HFFc6 (cell line): Measurements from ENCODE around the gene EDEM2. TPM values are rescaled to one million over a fixed set of nuclear protein-coding genes. Genes with fewer than 3 reads are reported as not detected.
"Not testable (repeated sequence)": the region's sequence is repeated elsewhere in the genome, so short reads cannot be mapped to it uniquely, and the experiment has no call there.

Experiments
- DNase-seq: peaks from one replicate; pipeline ENCODE4 v3.0.0-alpha.2; 2018
- H3K27ac Mint-ChIP-seq: 2 replicates; pipeline ENCODE4 v1.8.0; 2020; ENCODE audit warnings: mild to moderate bottlenecking, mixed read lengths
- H3K27me3 Mint-ChIP-seq: 2 replicates; pipeline ENCODE4 v1.8.0; 2021; ENCODE audit warnings: mild to moderate bottlenecking, moderate library complexity, mixed read lengths; ENCODE audit not compliant: insufficient read depth
- H3K36me3 Mint-ChIP-seq: 2 replicates; pipeline ENCODE4 v1.8.0; 2021; ENCODE audit warnings: low read depth, mixed read lengths
- H3K4me1 Mint-ChIP-seq: 2 replicates; pipeline ENCODE4 v1.8.0; 2020; ENCODE audit warnings: low read depth, mixed read lengths
- H3K4me3 Mint-ChIP-seq: 2 replicates; pipeline ENCODE4 v1.8.0; 2020; ENCODE audit warnings: mild to moderate bottlenecking, moderate library complexity, mixed read lengths
- H3K9me3 Mint-ChIP-seq: 2 replicates; pipeline ENCODE4 v1.8.0; 2020; ENCODE audit warnings: mild to moderate bottlenecking, mixed read lengths
- total RNA-seq, 6 experiments: library from RNA; stranded (reverse); fragmentation: NEBNext Ultra II Directional; extraction: Animal tissue kit (Norgen Biotek cat#: 25700); gene quantifications; 2 replicates in 1 of 6; 3 replicates in 5 of 6; pipeline ENCODE4 v1.2.3, GENCODE V29; 2021
- TF ChIP-seq, protein P1 (sequence below): fragments of 200-600 bp; sonication (generic); IDR thresholded peaks from 2 replicates; pipeline ENCODE4 v1.5.0; 2021; ENCODE audit warnings: antibody characterized with exemption, mild to moderate bottlenecking

Gene EDEM2
- total RNA-seq, 6 experiments from 2014 or later, result 29.5 to 33.3 (median 32.0) TPM

- TF ChIP-seq, protein P1, sequence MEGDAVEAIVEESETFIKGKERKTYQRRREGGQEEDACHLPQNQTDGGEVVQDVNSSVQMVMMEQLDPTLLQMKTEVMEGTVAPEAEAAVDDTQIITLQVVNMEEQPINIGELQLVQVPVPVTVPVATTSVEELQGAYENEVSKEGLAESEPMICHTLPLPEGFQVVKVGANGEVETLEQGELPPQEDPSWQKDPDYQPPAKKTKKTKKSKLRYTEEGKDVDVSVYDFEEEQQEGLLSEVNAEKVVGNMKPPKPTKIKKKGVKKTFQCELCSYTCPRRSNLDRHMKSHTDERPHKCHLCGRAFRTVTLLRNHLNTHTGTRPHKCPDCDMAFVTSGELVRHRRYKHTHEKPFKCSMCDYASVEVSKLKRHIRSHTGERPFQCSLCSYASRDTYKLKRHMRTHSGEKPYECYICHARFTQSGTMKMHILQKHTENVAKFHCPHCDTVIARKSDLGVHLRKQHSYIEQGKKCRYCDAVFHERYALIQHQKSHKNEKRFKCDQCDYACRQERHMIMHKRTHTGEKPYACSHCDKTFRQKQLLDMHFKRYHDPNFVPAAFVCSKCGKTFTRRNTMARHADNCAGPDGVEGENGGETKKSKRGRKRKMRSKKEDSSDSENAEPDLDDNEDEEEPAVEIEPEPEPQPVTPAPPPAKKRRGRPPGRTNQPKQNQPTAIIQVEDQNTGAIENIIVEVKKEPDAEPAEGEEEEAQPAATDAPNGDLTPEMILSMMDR, result no peak
- DNase-seq, result peak; percentile 91
- Mint-ChIP-seq H3K27ac (peak within 1 kb of the TSS; percentile 67), H3K4me3 (peak within 1 kb of the TSS; percentile 87), H3K36me3 (peaks cover 6% of the 10 kb centered on the region; the same call in 1 of the 2 replicates), H3K4me1 (peaks cover 32% of the 10 kb centered on the region), H3K27me3 (peaks cover 2% of the 10 kb centered on the region; the same call in 1 of the 2 replicates), H3K9me3 (no peaks in the 10 kb centered on the region)
Observed at GRCh38 chr20:35171753-35172433, 24.8 kb upstream of the EDEM2 start, which contains the start of gene PROCR. Gene PROCR, plus strand, starts transcription at chr20:35172072. Its CDS starts 83 bp downstream, at chr20:35172155.

GRCh38 chr20:35171438-35171752 is 24.3 kb upstream of the EDEM2 start:
- TF ChIP-seq, protein P1, result no peak
- peak overlapping the region; percentile 50 for H3K27ac Mint-ChIP-seq
- peak overlapping the region; percentile 87 for H3K4me3 Mint-ChIP-seq
- H3K4me1 Mint-ChIP-seq, result peaks cover 35% of the 10 kb centered on the region
- peaks cover 2% of the 10 kb centered on the region; the same call in 1 of the 2 replicates for H3K27me3 Mint-ChIP-seq
- peaks cover 6% of the 10 kb centered on the region; the same call in 1 of the 2 replicates for H3K36me3 Mint-ChIP-seq
- H3K9me3 Mint-ChIP-seq, result no peaks in the 10 kb centered on the region
- DNase-seq, result no peak

DNA sequence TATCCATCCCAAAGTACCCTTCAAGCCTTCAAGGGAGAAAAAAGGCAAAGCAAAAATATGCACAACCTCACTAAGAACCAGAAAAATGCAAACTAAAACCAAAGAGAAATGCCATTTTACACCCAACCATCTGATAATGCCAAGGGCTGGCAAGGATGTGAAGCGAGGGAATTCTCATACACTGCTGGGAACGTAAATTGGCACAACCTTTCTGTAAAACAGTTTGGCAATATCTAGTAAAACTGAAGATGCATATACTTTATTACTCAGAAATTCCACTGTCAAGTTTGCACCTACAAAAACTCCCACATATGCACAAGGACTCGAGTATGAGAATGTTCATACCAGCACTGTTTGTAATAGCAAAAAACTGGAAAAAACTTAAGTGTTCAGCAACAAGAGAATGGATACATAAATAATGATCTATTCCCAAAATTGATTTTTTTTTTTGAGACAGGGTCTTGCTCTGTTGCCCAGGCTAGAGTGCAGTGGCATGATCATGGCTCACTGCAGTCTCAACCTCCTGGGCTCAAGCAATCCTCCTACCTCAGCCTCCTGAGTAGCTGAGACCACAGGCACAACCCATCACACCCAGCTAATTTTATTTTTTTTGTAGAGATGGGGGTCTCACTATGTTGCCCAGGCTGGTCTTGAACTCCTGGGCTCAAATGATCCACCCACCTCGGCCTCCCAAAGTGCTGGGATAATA is 21.7 kb upstream of the EDEM2 start:
- H3K36me3 Mint-ChIP-seq, H3K9me3 Mint-ChIP-seq, DNase-seq, H3K4me3 Mint-ChIP-seq, H3K27me3 Mint-ChIP-seq, H3K27ac Mint-ChIP-seq: not testable (repeated sequence)
- peaks cover 37% of the 10 kb centered on the region for H3K4me1 Mint-ChIP-seq

DNA sequence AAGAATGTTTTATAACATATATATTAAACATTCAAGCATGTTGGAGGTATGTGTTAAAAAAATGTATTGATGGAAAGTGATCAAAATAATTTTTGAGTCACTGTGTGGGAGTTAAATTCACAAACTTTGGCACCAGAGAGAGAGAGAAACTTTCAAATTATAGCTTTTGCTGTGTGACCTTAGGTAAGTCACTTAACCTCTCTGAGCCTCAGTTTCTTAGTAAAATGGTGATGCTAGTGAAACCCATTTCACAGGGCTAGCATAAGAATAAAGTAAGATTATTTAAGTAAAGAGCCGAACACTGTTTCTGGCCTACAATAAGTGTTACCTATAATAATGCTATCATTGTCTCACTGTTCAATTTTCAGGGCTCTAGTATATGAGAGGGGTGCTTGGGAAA is 20.7 kb upstream of the EDEM2 start:
- Mint-ChIP-seq H3K36me3 (no peaks in the 10 kb centered on the region), H3K27ac (no peak overlapping the region), H3K4me1 (peaks cover 30% of the 10 kb centered on the region), H3K9me3 (no peaks in the 10 kb centered on the region; the same call in 1 of the 2 replicates), H3K4me3 (no peak overlapping the region), H3K27me3 (peaks cover 13% of the 10 kb centered on the region)
- TF ChIP-seq, protein P1, result no peak
- DNase-seq, result no peak

DNA sequence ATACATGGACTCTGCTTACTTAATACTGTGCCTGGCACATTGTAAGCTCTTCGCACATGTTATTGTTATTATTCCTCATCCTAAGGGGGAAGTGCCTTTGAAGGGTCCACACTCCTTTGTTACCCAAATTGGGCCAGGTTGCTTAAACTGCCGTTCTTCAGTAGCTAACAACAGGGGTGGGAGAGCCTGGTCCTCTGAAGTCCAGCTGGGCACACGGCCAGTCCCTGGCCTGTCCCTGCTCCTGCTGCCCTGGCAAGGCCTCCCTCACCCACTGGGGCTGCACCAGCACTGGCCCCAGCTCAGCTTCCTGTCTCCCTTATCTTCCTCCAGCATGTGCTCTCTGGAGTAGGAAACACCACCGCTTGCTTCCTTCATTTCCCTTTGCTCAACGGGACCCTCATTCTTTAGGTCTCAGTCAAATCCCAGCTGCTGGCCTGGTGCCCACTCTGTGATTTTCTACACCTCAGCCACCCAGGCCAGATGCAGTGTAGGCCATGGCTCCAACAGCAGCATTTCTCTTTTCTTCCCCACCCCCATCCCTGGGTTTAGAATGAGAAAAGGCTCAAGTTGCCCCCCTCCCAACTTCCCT is 19.2 kb upstream of the EDEM2 start:
- no peaks in the 10 kb centered on the region for H3K36me3 Mint-ChIP-seq
- H3K27ac Mint-ChIP-seq, result no peak overlapping the region
- TF ChIP-seq, protein P1, result no peak
- no peaks in the 10 kb centered on the region; the same call in 1 of the 2 replicates for H3K9me3 Mint-ChIP-seq
- H3K4me3 Mint-ChIP-seq, result no peak overlapping the region
- H3K4me1 Mint-ChIP-seq, result peaks cover 15% of the 10 kb centered on the region
- H3K27me3 Mint-ChIP-seq, result peaks cover 15% of the 10 kb centered on the region
- no peak for DNase-seq
